DND-41 (cell line): ENCODE data around the gene CIT.
A peak's percentile ranks its signal among the peaks of the same experiment; 100 is the strongest.

Experiments used
- CTCF ChIP-seq: IDR thresholded peaks from 2 replicates; pipeline ENCODE4 v1.5.1; 2012; ENCODE audit warnings: borderline replicate concordance, low read length, moderate library complexity, mild to moderate bottlenecking; ENCODE audit not compliant: poor library complexity, severe bottlenecking; ENCODE audit errors: extremely low read depth
- EZH2 ChIP-seq: IDR thresholded peaks from 3 replicates; pipeline ENCODE4 v1.6.1; 2012; ENCODE audit warnings: borderline replicate concordance, low read depth, mild to moderate bottlenecking, moderate library complexity, low read length, inconsistent platforms; ENCODE audit not compliant: severe bottlenecking

- TF ChIP-seq CTCF: peak; percentile 99
- TF ChIP-seq EZH2: no peak
These were observed 25.0 kb upstream of the CIT start for GRCh38 chr12:119902084-119902509.
